ENCODE measurements around the gene AKR7A2. TPM values are rescaled to one million over a fixed set of nuclear protein-coding genes. Genes with fewer than 3 reads are reported as not detected.

The AKR7A2 gene
- total RNA-seq, 3 donors from 2014 or later = 57.9 to 85.2 (median 72.1) TPM

- TF ChIP-seq CTCF (IDR thresholded peaks at IDR 0.05) = no peak
- no peaks in the 10 kb centered on the region for H3K4me1 ChIP-seq (ENCODE audit: low read depth)
- DNase-seq (peak in 1 of 3 donors; percentile 19), ATAC-seq (no peak)
- intact Hi-C loops (cut with DNase I, micrococcal nuclease) = loop anchor here in 1 of 2 donors (10.0 kb wide), 1 partner anchor 307 kb away; no protein-coding TSS in a partner anchor
- H3K36me3 ChIP-seq (ENCODE audit: low read depth) = peaks cover 14% of the 10 kb centered on the region
- H3K4me3 ChIP-seq = no peak overlapping the region
- no peaks in the 10 kb centered on the region for H3K9me3 ChIP-seq
Observed at GRCh38 chr1:19347533-19348172, 35.7 kb upstream of the AKR7A2 start.

GRCh38 chr1:19346026-19346425, 34.1 kb upstream of the AKR7A2 start:
- Histone ChIP-seq H3K9me3 (no peaks in the 10 kb centered on the region), H3K4me1 (ENCODE audit: low read depth) (no peaks in the 10 kb centered on the region), H3K36me3 (ENCODE audit: low read depth) (peaks cover 14% of the 10 kb centered on the region), H3K4me3 (no peak overlapping the region)
- no peak for TF ChIP-seq CTCF (IDR thresholded peaks at IDR 0.05)
- intact Hi-C loops (cut with DNase I, micrococcal nuclease) = loop anchor here in 1 of 2 donors (10.0 kb wide), 1 partner anchor 309 kb away; no protein-coding TSS in a partner anchor
- no peak for ATAC-seq
- DNase-seq = no peak

- H3K36me3 ChIP-seq (ENCODE audit: low read depth) = peaks cover 14% of the 10 kb centered on the region
- no peak overlapping the region for H3K4me3 ChIP-seq
- DNase-seq (no peak), ATAC-seq (no peak)
- TF ChIP-seq CTCF (IDR thresholded peaks at IDR 0.05) = no peak
- no peaks in the 10 kb centered on the region for H3K4me1 ChIP-seq (ENCODE audit: low read depth)
- H3K9me3 ChIP-seq = no peaks in the 10 kb centered on the region
- intact Hi-C loops (cut with DNase I, micrococcal nuclease) = loop anchor here in 1 of 2 donors (10.0 kb wide), 1 partner anchor 309 kb away; no protein-coding TSS in a partner anchor
Observed at GRCh38 chr1:19345391-19345790, 33.4 kb upstream of the AKR7A2 start.

GRCh38 chr1:19344831-19345230, 32.9 kb upstream of the AKR7A2 start:
- Histone ChIP-seq H3K4me3 (no peak overlapping the region), H3K36me3 (ENCODE audit: low read depth) (peaks cover 14% of the 10 kb centered on the region), H3K9me3 (no peaks in the 10 kb centered on the region), H3K4me1 (ENCODE audit: low read depth) (no peaks in the 10 kb centered on the region)
- DNase-seq = no peak
- no peak for TF ChIP-seq CTCF (IDR thresholded peaks at IDR 0.05)
- no peak for ATAC-seq
- intact Hi-C loops (cut with DNase I, micrococcal nuclease) = loop anchor here in 1 of 2 donors (10.0 kb wide), 1 partner anchor 310 kb away; no protein-coding TSS in a partner anchor

- DNase-seq (peak; percentile 72 to 78 (median 73)), ATAC-seq (peak; percentile 84)
- H3K36me3 ChIP-seq (ENCODE audit: low read depth) = peaks cover 14% of the 10 kb centered on the region
- no peaks in the 10 kb centered on the region for H3K4me1 ChIP-seq (ENCODE audit: low read depth)
- H3K4me3 ChIP-seq = no peak overlapping the region
- intact Hi-C loops (cut with DNase I, micrococcal nuclease) = loop anchor here in 1 of 2 donors (10.0 kb wide), 1 partner anchor 310 kb away; no protein-coding TSS in a partner anchor
- no peaks in the 10 kb centered on the region for H3K9me3 ChIP-seq
- peak; percentile 85 for TF ChIP-seq CTCF (IDR thresholded peaks at IDR 0.05)
Observed at GRCh38 chr1:19344372-19344810, 32.4 kb upstream of the AKR7A2 start.

All from mucosa of descending colon (tissue), 3 donors.